Ishikawa (cell line): ENCODE results near the gene HUS1.

ENCODE experiments used
- EGR1 ChIP-seq: IDR thresholded peaks from 2 replicates; pipeline ENCODE4 v1.6.1; 2012
- RAD21 ChIP-seq: IDR thresholded peaks from 2 replicates; pipeline ENCODE4 v1.6.1; 2012; ENCODE audit warnings: low read depth
- ZBTB7A ChIP-seq: IDR thresholded peaks from 2 replicates; pipeline ENCODE4 v1.6.1; 2012; ENCODE audit warnings: low read depth
- TF ChIP-seq, protein P1 (sequence below): IDR thresholded peaks from 2 replicates; pipeline ENCODE4 v1.6.1; 2012
- TF ChIP-seq, protein P2 (sequence below): IDR thresholded peaks from 2 replicates; pipeline ENCODE4 v1.6.1; 2012

DNA sequence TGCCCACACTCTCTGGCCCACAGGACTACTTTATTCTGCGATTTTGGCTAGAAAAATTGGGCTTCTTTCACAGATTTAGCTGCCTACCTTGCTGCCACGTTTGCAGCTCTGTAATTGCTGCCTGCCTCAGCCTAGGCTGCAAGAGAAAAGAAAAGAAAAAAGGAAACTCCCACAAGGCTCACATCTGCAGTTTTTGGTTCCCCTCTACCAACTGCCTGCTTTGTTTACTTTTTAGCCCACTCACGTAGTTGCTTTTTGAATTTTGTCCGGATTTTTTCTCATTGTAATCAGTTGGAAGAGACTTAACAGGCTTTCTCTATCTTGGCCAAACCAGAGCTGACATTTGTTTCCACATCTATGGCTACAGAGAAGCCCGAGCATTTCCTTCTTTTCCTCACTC, 25.2 kb upstream of the HUS1 start:
- no peak for TF ChIP-seq EGR1
- no peak for TF ChIP-seq ZBTB7A
- TF ChIP-seq, protein P1, sequence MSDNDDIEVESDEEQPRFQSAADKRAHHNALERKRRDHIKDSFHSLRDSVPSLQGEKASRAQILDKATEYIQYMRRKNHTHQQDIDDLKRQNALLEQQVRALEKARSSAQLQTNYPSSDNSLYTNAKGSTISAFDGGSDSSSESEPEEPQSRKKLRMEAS = no peak
- TF ChIP-seq, protein P2, sequence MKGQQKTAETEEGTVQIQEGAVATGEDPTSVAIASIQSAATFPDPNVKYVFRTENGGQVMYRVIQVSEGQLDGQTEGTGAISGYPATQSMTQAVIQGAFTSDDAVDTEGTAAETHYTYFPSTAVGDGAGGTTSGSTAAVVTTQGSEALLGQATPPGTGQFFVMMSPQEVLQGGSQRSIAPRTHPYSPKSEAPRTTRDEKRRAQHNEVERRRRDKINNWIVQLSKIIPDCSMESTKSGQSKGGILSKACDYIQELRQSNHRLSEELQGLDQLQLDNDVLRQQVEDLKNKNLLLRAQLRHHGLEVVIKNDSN = no peak
- no peak for TF ChIP-seq RAD21
